ENCODE results near the gene ITGAD. TPM values are rescaled to one million over a fixed set of nuclear protein-coding genes. Genes with fewer than 3 reads are reported as not detected.

Gene ITGAD
- total RNA-seq, 1 donor from 2014 or later, result 0.39 TPM

GRCh38 chr16:31458844-31459686, 65.9 kb downstream of the ITGAD start, which contains the start of gene ARMC5:
Gene ARMC5 (plus strand): TSS chr16:31459501. CDS start chr16:31459525, 24 bp downstream.
- DNase-seq (ENCODE audit: low spot score), result peak; percentile 99

DNA sequence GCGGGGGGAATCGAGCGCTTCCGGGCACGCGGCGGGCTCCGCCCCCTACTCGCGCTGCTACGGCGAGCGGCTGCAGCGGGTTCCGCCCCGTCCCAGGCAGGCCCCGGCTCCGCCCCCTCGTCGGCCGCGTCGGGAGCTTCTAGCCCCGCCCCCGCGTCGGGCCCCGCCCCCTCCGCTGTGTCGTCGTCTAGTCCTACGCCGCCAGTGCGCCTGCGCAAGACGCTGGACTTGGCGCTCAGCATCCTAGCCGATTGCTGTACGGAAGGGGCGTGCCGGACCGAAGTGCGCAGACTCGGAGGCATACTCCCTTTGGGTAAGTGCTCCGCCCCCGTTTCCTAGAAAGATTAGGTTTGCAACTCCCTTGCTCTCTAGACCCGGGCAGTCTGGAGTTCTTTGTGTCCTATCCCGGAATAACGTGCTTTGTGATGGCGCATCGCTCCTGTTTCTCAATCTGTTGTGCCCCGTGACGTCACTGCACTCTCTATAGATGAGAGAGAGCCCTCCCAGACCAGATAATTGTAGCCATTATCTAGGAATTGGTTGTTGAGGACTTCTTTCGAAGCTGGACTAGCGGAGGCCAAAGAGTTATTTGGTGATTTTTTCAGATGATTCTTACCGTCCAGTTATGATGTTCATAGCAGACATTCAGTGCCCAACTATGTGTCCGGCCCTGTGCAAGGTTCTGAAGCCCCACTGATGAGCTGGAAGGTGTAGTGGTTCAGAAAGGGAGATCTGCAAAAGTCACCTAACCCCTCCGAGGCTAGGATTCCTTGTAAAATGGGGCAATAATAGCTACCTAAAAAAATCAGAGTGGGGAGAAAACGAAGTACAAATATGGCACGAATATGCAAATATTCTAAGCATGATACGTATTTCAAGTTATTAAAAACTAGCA, 66.8 kb downstream of the ITGAD start:
- DNase-seq (ENCODE audit: low spot score), result peak; percentile 100

GRCh38 chr16:31460582-31461002, 67.5 kb downstream of the ITGAD start:
- DNase-seq (ENCODE audit: low spot score), result no peak

- no peak for DNase-seq (ENCODE audit: low spot score)
Observed at GRCh38 chr16:31461201-31461920, 68.2 kb downstream of the ITGAD start.

DNA sequence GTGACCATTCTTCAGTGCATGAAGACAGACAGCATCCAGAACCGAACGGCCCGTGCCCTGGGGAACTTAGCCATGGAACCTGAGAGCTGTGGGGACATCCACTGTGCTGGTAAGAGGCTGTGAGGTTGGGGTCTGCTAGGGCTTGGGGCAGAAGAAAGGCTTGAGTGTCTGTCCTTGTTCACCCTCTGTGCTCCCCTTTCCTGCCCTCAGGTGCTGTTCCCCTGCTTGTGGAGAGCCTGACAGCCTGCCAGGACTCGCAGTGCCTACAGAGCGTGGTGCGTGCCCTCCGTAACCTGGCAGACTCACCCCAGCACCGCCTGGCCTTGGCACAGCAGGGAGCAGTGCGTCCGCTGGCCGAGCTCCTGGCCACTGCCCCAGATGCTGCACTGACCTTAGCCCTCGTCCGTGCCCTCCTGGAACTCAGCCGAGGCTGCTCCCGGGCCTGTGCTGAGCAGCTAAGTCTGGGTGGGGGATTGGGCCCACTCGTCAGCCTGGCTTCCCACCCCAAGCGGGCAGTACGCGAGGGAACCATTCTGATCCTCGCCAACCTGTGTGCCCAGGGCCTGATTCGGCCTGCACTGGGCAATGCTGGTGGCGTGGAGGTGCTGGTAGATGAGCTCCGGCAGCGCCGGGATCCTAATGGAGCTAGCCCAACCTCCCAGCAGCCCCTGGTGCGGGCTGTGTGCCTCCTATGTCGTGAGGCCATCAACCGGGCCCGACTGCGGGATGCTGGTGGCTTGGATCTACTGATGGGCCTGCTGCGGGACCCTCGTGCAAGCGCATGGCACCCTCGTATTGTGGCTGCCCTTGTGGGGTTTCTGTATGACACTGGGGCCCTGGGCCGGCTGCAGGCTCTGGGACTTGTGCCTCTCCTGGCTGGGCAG, 69.0 kb downstream of the ITGAD start:
- no peak for DNase-seq (ENCODE audit: low spot score)

GRCh38 chr16:31464348-31464769, 71.2 kb downstream of the ITGAD start:
- DNase-seq (ENCODE audit: low spot score), result no peak

GRCh38 chr16:31464781-31465260, 71.7 kb downstream of the ITGAD start:
- DNase-seq (ENCODE audit: low spot score), result no peak

GRCh38 chr16:31465788-31466370, 72.7 kb downstream of the ITGAD start:
- DNase-seq (ENCODE audit: low spot score), result no peak

GRCh38 chr16:31466381-31466841, 73.3 kb downstream of the ITGAD start:
- no peak for DNase-seq (ENCODE audit: low spot score)

DNA sequence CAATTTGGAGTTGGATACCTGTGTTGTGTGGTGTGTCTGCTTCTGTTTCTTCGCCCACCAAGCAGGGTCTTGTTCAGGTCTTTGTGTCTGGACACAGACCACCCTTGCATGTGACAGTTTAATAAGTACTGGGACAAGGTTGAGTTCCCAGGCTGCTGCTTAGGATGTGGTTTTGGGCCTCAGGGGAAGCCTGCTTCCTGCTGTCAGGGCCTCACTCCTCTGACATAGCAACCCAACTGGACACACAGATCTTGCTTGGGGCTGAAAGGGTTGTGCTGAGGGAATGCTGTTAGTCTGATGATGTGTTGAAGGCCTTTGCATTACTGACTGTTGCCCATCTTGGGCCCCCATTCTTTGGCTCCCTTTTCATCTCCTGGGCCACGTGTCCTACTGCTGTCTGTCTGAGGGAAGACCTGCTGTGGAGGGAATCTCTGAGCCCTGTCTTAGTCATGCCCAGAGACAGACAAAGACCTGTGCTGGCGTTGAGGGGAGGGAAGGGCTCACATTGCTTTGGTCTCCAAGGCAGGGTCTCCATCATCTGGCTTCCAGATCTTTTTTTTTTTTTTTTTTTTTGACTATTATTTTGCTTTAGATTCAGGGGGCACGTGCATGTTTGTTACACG, 74.1 kb downstream of the ITGAD start:
- DNase-seq (ENCODE audit: low spot score), result no peak

GRCh38 chr16:31467858-31468257, 74.7 kb downstream of the ITGAD start:
- no peak for DNase-seq (ENCODE audit: low spot score)

- DNase-seq (ENCODE audit: low spot score), result no peak
Observed at GRCh38 chr16:31470615-31471014, 77.5 kb downstream of the ITGAD start.

DNA sequence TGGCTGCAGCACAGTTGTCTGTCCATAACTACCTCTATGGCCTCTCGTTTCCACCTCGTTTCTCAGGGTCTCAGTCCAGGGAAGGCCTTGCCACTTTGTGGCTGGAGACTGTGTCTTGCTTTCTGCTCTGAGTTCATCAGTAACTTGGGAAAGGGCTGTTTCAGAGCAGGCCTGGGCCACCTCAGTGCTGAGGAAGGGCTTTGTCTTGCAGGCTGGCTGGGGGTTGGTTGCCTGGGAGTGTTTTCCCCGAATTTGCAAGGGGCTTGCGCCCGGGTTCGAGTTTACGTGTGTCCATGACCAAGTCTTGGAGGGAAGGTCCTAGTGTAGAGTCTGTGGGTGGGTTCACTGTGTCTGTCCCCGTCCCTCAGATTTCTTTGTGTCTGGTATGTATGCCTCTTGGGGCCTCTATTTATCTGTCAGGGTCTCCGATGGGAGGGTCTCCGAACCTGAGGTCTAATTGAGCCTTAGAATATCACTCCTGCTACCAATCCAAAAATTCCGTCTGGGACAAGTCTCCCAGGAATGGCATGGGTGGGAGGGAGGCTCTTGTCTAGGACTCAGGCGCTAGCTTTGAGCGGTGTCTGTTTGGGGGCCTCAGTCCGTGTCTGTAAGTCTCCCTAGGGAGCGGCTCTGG, 78.2 kb downstream of the ITGAD start:
- DNase-seq (ENCODE audit: low spot score), result no peak

- no peak for DNase-seq (ENCODE audit: low spot score)
Observed at GRCh38 chr16:31471875-31472708, 79.0 kb downstream of the ITGAD start, which contains the start of gene TGFB1I1. Gene TGFB1I1 (plus strand): TSS chr16:31472152. CDS start chr16:31472189, 37 bp downstream.

DNA sequence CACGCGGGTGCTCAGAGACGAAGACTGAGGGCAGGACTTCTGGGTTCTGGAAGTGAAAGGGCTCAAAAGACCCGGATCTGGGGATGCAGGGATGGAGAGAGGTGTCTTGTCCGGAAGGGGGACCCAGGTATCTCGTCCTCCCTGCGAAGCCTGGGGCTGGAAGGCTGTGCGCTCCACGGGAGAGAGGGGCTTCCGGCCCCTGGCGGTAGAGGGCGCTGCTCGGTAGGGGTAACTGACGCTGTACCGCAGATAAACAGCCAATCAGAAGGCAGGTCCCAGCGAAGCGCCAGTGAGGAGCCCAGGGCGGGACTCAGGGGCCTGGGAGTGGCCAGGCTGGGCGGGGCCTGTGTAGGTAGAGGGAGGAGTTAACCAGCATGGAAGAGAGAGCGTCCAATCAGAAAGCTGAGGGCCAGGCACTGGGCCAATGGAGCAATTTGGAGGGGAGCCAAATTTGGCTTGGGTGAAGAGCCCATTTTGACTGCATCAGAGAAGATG, 79.6 kb downstream of the ITGAD start:
- DNase-seq (ENCODE audit: low spot score), result no peak

DNA sequence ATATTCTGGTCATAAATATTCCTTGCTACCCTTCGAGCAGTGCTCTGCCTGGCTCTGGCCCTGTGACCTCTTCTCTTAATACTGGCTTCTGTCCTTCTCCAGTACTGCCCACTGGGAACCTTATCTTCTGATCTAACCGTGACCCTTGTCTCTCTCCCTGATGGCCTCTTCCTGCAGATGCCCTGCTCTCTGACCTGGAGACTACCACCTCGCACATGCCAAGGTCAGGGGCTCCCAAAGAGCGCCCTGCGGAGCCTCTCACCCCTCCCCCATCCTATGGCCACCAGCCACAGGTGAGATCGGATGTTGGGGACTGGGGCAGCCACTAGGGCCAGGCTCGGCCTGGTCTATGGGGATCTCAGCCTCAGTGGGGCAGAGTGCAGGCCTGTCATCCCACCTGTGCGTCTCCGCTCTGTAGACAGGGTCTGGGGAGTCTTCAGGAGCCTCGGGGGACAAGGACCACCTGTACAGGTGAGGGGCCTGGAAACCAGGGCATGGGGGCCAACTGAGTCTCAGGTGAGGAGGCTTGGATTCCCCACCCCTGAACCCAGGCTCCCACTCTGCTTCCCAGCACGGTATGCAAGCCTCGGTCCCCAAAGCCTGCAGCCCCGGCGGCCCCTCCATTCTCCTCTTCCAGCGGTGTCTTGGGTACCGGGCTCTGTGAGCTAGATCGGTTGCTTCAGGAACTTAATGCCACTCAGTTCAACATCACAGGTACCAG, 80.3 kb downstream of the ITGAD start:
- DNase-seq (ENCODE audit: low spot score), result no peak

Data from mesenteric fat pad (tissue), 1 donor.